Activated CD8-positive, alpha-beta memory T cell treated with anti-CD3 and anti-CD28 coated beads, Interleukin-2, amount 50 U/mL, for 4 hours (primary cell): ENCODE data around the gene LYZL4.

Experiments
- DNase-seq: peaks from one replicate; pipeline ENCODE4 v3.0.0-alpha.2; 2020

Gene LYZL4

GRCh38 chr3:42369832-42370231, 40.6 kb downstream of the LYZL4 start:
- no peak for DNase-seq

- DNase-seq = no peak
These were observed 41.1 kb downstream of the LYZL4 start for GRCh38 chr3:42369304-42369703.

GRCh38 chr3:42368861-42369260, 41.5 kb downstream of the LYZL4 start:
- DNase-seq = no peak

- no peak for DNase-seq
These were observed 42.5 kb downstream of the LYZL4 start for GRCh38 chr3:42367903-42368302.

GRCh38 chr3:42366550-42366949, 43.9 kb downstream of the LYZL4 start:
- no peak for DNase-seq

- no peak for DNase-seq
These were observed 53.1 kb downstream of the LYZL4 start for GRCh38 chr3:42357335-42357734.

- DNase-seq = no peak
These were observed 54.8 kb downstream of the LYZL4 start for GRCh38 chr3:42355612-42356011.

GRCh38 chr3:42353631-42354030, 56.8 kb downstream of the LYZL4 start:
- no peak for DNase-seq

GRCh38 chr3:42351207-42351606, 59.2 kb downstream of the LYZL4 start:
- DNase-seq = no peak

GRCh38 chr3:42349765-42350594, 60.4 kb downstream of the LYZL4 start:
- DNase-seq = no peak

GRCh38 chr3:42347928-42348327, 62.5 kb downstream of the LYZL4 start:
- peak; percentile 21 for DNase-seq
